NB4 (cell line): ENCODE measurements around the gene ROBO2.

Experiments
- DNase-seq: peaks from one replicate; pipeline ENCODE4 v3.0.0; 2010; ENCODE audit warnings: low read depth
- H3K4me3 ChIP-seq: one replicate; pipeline ENCODE4 v1.5.1; 2011; ENCODE audit warnings: mild to moderate bottlenecking, low read depth, low read length, moderate library complexity
- MAX ChIP-seq: IDR thresholded peaks from 2 replicates; pipeline ENCODE4 v1.6.1; 2011; ENCODE audit warnings: low read depth, low read length
- MYC ChIP-seq: IDR thresholded peaks from 2 replicates; pipeline ENCODE4 v1.6.1; 2011; ENCODE audit warnings: low read depth, low read length
- POLR2A ChIP-seq: IDR thresholded peaks from 2 replicates; pipeline ENCODE4 v1.6.1; 2011; ENCODE audit warnings: mild to moderate bottlenecking; ENCODE audit not compliant: insufficient read length; ENCODE audit errors: extremely low read depth
- TF ChIP-seq, protein P1 (sequence below): IDR thresholded peaks from one replicate; pipeline ENCODE4 v1.5.1; 2012; ENCODE audit warnings: low read depth, low read length

ROBO2 gene

GRCh38 chr3:77081240-77081661 lies 41.4 kb downstream of the ROBO2 start:
- no peak overlapping the region for H3K4me3 ChIP-seq
- TF ChIP-seq, protein P1, sequence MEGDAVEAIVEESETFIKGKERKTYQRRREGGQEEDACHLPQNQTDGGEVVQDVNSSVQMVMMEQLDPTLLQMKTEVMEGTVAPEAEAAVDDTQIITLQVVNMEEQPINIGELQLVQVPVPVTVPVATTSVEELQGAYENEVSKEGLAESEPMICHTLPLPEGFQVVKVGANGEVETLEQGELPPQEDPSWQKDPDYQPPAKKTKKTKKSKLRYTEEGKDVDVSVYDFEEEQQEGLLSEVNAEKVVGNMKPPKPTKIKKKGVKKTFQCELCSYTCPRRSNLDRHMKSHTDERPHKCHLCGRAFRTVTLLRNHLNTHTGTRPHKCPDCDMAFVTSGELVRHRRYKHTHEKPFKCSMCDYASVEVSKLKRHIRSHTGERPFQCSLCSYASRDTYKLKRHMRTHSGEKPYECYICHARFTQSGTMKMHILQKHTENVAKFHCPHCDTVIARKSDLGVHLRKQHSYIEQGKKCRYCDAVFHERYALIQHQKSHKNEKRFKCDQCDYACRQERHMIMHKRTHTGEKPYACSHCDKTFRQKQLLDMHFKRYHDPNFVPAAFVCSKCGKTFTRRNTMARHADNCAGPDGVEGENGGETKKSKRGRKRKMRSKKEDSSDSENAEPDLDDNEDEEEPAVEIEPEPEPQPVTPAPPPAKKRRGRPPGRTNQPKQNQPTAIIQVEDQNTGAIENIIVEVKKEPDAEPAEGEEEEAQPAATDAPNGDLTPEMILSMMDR: no peak
- no peak for TF ChIP-seq MYC
- no peak for TF ChIP-seq POLR2A
- TF ChIP-seq MAX: no peak
- DNase-seq: no peak

GRCh38 chr3:77084511-77084910 lies 44.6 kb downstream of the ROBO2 start:
- H3K4me3 ChIP-seq: no peak overlapping the region
- no peak for TF ChIP-seq MAX
- no peak for DNase-seq

- no peak for DNase-seq
- TF ChIP-seq POLR2A: no peak
- TF ChIP-seq, protein P1: no peak
- no peak for TF ChIP-seq MYC
- TF ChIP-seq MAX: no peak
- H3K4me3 ChIP-seq: no peak overlapping the region
These were observed 46.5 kb downstream of the ROBO2 start for GRCh38 chr3:77086408-77086807.

GRCh38 chr3:77091809-77092208 lies 51.9 kb downstream of the ROBO2 start:
- no peak for TF ChIP-seq POLR2A
- TF ChIP-seq, protein P1: no peak
- TF ChIP-seq MYC: no peak
- TF ChIP-seq MAX: no peak
- no peak overlapping the region for H3K4me3 ChIP-seq
- no peak for DNase-seq

DNA sequence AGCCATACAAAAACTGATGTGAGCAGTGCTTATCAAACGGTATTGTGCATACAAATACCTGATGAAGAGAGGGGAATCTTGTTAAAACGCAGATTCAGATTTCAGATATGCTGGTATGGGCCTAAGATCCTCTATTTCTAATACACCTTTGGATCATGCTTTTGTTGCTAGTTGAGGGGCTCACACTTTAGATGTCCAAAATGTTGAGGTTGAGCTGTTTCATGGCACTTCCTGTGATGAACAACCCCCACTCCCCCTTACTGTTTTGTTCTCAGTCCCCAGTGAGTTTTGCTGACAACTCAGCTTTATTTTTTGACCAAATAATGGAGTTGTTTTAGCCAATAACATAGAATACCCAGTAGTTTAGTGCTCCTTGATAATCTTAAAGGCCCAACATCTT lies 53.2 kb downstream of the ROBO2 start:
- no peak overlapping the region for H3K4me3 ChIP-seq
- no peak for TF ChIP-seq POLR2A
- no peak for TF ChIP-seq MYC
- TF ChIP-seq MAX: no peak
- TF ChIP-seq, protein P1: no peak
- DNase-seq: no peak

DNA sequence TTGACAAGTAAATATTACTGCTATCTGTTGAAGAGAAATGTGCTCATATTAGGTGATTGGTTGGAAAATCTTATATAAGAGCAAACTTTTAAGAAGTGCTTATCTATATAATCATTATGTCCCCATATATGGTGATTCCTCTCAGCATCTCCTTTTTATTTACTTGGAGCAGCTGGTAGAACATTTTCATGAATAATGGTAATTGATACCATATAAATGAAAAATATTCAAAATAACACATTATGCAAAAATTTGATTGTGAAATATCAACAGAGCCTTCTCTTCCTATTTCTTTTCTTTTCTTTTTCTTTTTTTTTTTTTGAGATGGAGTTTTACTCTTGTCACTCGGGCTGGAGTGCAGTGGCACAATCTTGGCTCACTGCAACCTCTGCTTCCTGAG lies 56.2 kb downstream of the ROBO2 start:
- no peak overlapping the region for H3K4me3 ChIP-seq

More for the DNA sequence above, 56.2 kb downstream of the ROBO2 start:
- TF ChIP-seq, protein P1: no peak
- no peak for TF ChIP-seq MAX
- no peak for TF ChIP-seq MYC
- TF ChIP-seq POLR2A: no peak
- no peak for DNase-seq
